Lung microvascular endothelial cell (primary cell): Measurements from ENCODE around the gene FAM221A. TPM values are rescaled to one million over a fixed set of nuclear protein-coding genes. Genes with fewer than 3 reads are reported as not detected.
"Not testable (repeated sequence)": the region's sequence is repeated elsewhere in the genome, so short reads cannot be mapped to it uniquely, and the experiment has no call there.

Experiments used
- DNase-seq, 2 donors: peaks; one replicate each; pipeline versions ENCODE4 v3.0.0 to v3.0.0-alpha.2; 2010; ENCODE audit warnings: low read depth in 2 of 2
- total RNA-seq: library from RNA; depleted of rRNA; stranded (reverse); fragments of >200 nt; gene quantifications from 2 replicates; pipeline ENCODE4 v1.2.1, GENCODE V29; 2014

The FAM221A gene
- total RNA-seq, 1 donor from 2014 or later, result 8.1 TPM

GRCh38 chr7:23700046-23700445, 20.0 kb downstream of the FAM221A start:
- peak in 1 of 2 donors; percentile 8 for DNase-seq

GRCh38 chr7:23709081-23709750, 29.2 kb downstream of the FAM221A start:
- no peak for DNase-seq

- DNase-seq, result no peak
These were observed 30.0 kb downstream of the FAM221A start, which contains the start of gene STK31 for GRCh38 chr7:23710000-23710399. TSS of gene STK31 (plus strand) at chr7:23710219. CDS start at chr7:23710286, 67 bp downstream.

- peak; percentile 73 to 74 for DNase-seq
These were observed 32.6 kb downstream of the FAM221A start for GRCh38 chr7:23712368-23713284.

GRCh38 chr7:23713285-23714149, 33.5 kb downstream of the FAM221A start:
- peak in 1 of 2 donors; percentile 66 for DNase-seq

- no peak for DNase-seq
These were observed 34.1 kb downstream of the FAM221A start for GRCh38 chr7:23714150-23714464.

GRCh38 chr7:23714579-23714978, 34.6 kb downstream of the FAM221A start:
- no peak for DNase-seq

- no peak for DNase-seq
These were observed 35.1 kb downstream of the FAM221A start for GRCh38 chr7:23715099-23715498.

- DNase-seq, result no peak
These were observed 37.8 kb downstream of the FAM221A start for GRCh38 chr7:23717788-23718187.

GRCh38 chr7:23721456-23721855, 41.5 kb downstream of the FAM221A start:
- DNase-seq, result no peak

- DNase-seq, result not testable (repeated sequence)
These were observed 42.7 kb downstream of the FAM221A start for GRCh38 chr7:23722587-23723216.

- not testable (repeated sequence) for DNase-seq
These were observed 44.1 kb downstream of the FAM221A start for GRCh38 chr7:23724113-23724512.

- no peak for DNase-seq
These were observed 62.1 kb downstream of the FAM221A start for GRCh38 chr7:23742051-23742450.

GRCh38 chr7:23743226-23743625, 63.2 kb downstream of the FAM221A start:
- no peak for DNase-seq

GRCh38 chr7:23746629-23747028, 66.6 kb downstream of the FAM221A start:
- DNase-seq, result no peak

GRCh38 chr7:23751852-23752251, 71.9 kb downstream of the FAM221A start:
- no peak for DNase-seq

Other genes with a start within 250 kb of the FAM221A start
- gene IGF2BP3, start 209.7 kb upstream of the FAM221A start, total RNA-seq, result 6.0 and 23.1 TPM in 2 replicates
- gene TRA2A, start 148.2 kb upstream of the FAM221A start, total RNA-seq, result 20.3 and 28.8 TPM in 2 replicates
- 13.9 and 20.8 TPM in 2 replicates for gene CCDC126, start 82.8 kb upstream of the FAM221A start, total RNA-seq
- gene STK31, start 30.0 kb downstream of the FAM221A start, total RNA-seq, result 0.20 and 0.22 TPM in 2 replicates